Uterus (tissue), 2 donors: ENCODE measurements around the gene CCR4.

Experiments used
- POLR2A ChIP-seq, 2 donors: fragments of 450-650 bp; IDR thresholded peaks; one replicate each; pipeline ENCODE4 v1.6.1; 2016; ENCODE audit warnings: antibody characterized with exemption in 2 of 2, mild to moderate bottlenecking in 1 of 2, moderate library complexity in 1 of 2
- TF ChIP-seq, protein P1 (sequence below), 4 experiments: fragments of 200-600 bp in 2 of 4; fragments of 450-650 bp in 2 of 4; sonication (generic) in 2 of 4; IDR thresholded peaks; one replicate each; pipeline ENCODE4 v1.5.1; 2016 to 2019; ENCODE audit warnings: antibody characterized with exemption in 4 of 4, mild to moderate bottlenecking in 2 of 4, moderate library complexity in 1 of 4

DNA sequence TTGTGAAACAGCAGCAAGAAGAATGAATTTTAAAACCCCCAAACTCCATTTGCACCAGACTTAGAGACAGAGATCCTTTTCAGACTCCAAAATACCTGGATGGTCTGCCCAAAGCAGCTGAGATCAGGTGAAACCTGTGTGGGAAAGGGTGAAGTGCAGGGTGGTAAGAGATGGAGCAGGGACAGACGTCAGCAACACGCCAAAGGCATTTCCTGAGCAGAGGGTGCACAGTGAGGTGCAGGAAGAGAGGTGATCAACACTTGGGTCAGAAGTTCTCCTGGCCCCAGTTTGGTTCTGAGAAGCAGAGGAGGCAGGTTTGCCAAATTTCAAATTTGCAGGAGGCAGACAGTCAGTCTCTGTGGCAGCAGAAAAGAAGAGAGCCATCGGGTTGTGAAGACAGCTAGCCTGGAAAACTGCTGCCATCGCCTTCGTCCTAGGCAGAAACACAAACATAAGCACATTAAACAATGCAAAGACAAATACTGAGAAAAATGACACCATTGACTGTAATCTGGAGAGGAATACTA is 9.8 kb downstream of the CCR4 start:
- TF ChIP-seq, protein P1, sequence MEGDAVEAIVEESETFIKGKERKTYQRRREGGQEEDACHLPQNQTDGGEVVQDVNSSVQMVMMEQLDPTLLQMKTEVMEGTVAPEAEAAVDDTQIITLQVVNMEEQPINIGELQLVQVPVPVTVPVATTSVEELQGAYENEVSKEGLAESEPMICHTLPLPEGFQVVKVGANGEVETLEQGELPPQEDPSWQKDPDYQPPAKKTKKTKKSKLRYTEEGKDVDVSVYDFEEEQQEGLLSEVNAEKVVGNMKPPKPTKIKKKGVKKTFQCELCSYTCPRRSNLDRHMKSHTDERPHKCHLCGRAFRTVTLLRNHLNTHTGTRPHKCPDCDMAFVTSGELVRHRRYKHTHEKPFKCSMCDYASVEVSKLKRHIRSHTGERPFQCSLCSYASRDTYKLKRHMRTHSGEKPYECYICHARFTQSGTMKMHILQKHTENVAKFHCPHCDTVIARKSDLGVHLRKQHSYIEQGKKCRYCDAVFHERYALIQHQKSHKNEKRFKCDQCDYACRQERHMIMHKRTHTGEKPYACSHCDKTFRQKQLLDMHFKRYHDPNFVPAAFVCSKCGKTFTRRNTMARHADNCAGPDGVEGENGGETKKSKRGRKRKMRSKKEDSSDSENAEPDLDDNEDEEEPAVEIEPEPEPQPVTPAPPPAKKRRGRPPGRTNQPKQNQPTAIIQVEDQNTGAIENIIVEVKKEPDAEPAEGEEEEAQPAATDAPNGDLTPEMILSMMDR (IDR thresholded peaks at IDR 0.05), result no peak
- TF ChIP-seq POLR2A (IDR thresholded peaks at IDR 0.05), result no peak
